Renal cortical epithelial cell (primary cell): ENCODE measurements around the gene THOC2. TPM values are rescaled to one million over a fixed set of nuclear protein-coding genes. Genes with fewer than 3 reads are reported as not detected.
"Not testable (repeated sequence)": the region's sequence is repeated elsewhere in the genome, so short reads cannot be mapped to it uniquely, and the experiment has no call there.

Experiments
- DNase-seq: peaks from one replicate; pipeline ENCODE4 v3.0.0-alpha.2; 2011; ENCODE audit warnings: low read depth
- total RNA-seq: library from RNA; depleted of rRNA; stranded (reverse); fragments of >200 nt; gene quantifications from 2 replicates; pipeline ENCODE4 v1.2.3, GENCODE V29; 2014

The THOC2 gene
- 42.7 and 97.8 TPM in 2 replicates for total RNA-seq

- peak; percentile 73 for DNase-seq
These were observed at the start of gene THOC2 for GRCh38 chrX:123732670-123733363. Gene THOC2, minus strand, starts transcription at chrX:123733052. Its CDS starts 30 bp downstream, at chrX:123733022.

GRCh38 chrX:123781786-123782185, 48.9 kb upstream of the THOC2 start:
- not testable (repeated sequence) for DNase-seq

- no peak for DNase-seq
These were observed 47.1 kb upstream of the THOC2 start for GRCh38 chrX:123779908-123780396.

GRCh38 chrX:123773258-123773988, 40.6 kb upstream of the THOC2 start:
- peak; percentile 36 for DNase-seq

- DNase-seq: peak; percentile 67
These were observed 38.7 kb upstream of the THOC2 start for GRCh38 chrX:123771449-123772064.

- DNase-seq: peak; percentile 63
These were observed 32.4 kb upstream of the THOC2 start for GRCh38 chrX:123764967-123765871.

- not testable (repeated sequence) for DNase-seq
These were observed 27.0 kb upstream of the THOC2 start for GRCh38 chrX:123759849-123760248.

GRCh38 chrX:123757794-123758193, 24.9 kb upstream of the THOC2 start:
- not testable (repeated sequence) for DNase-seq

- DNase-seq: no peak
These were observed 23.5 kb upstream of the THOC2 start for GRCh38 chrX:123756320-123756719.

- no peak for DNase-seq
These were observed 22.3 kb upstream of the THOC2 start for GRCh38 chrX:123755107-123755506.

GRCh38 chrX:123753656-123754350, 21.0 kb upstream of the THOC2 start:
- DNase-seq: peak; percentile 83

GRCh38 chrX:123749643-123750042, 16.8 kb upstream of the THOC2 start:
- no peak for DNase-seq

- DNase-seq: no peak
These were observed 12.7 kb upstream of the THOC2 start for GRCh38 chrX:123745511-123745910.

- DNase-seq: no peak
These were observed 10.5 kb upstream of the THOC2 start for GRCh38 chrX:123743312-123743711.

GRCh38 chrX:123742440-123742839, 9.6 kb upstream of the THOC2 start:
- DNase-seq: no peak

- DNase-seq: no peak
These were observed 7.7 kb upstream of the THOC2 start for GRCh38 chrX:123740536-123740935.

GRCh38 chrX:123740006-123740405, 7.2 kb upstream of the THOC2 start:
- no peak for DNase-seq

- DNase-seq: no peak
These were observed 6.6 kb upstream of the THOC2 start for GRCh38 chrX:123739474-123739873.

- peak; percentile 75 for DNase-seq
These were observed 5.6 kb upstream of the THOC2 start for GRCh38 chrX:123738378-123738940.

- DNase-seq: peak; percentile 55
These were observed 3.6 kb upstream of the THOC2 start for GRCh38 chrX:123736333-123736921.
